HT1080 (cell line): ENCODE measurements around the gene FARSB. TPM values are rescaled to one million over a fixed set of nuclear protein-coding genes. Genes with fewer than 3 reads are reported as not detected.

Experiments used
- DNase-seq: peaks from one replicate; pipeline ENCODE4 v3.0.0-alpha.2; 2015; ENCODE audit warnings: low read depth
- total RNA-seq: library from RNA; depleted of rRNA; stranded (reverse); fragments of >200 nt; shearing (Covaris generic); gene quantifications from 2 replicates; pipeline ENCODE4 v1.2.3, GENCODE V29; 2014; rRNA removed

FARSB gene
- total RNA-seq, 1 experiment from 2014 or later = 50.9 TPM

- DNase-seq = peak; percentile 51
Observed at GRCh38 chr2:222561817-222562645, 93.9 kb downstream of the FARSB start.

GRCh38 chr2:222561151-222561550, 94.7 kb downstream of the FARSB start:
- no peak for DNase-seq

DNA sequence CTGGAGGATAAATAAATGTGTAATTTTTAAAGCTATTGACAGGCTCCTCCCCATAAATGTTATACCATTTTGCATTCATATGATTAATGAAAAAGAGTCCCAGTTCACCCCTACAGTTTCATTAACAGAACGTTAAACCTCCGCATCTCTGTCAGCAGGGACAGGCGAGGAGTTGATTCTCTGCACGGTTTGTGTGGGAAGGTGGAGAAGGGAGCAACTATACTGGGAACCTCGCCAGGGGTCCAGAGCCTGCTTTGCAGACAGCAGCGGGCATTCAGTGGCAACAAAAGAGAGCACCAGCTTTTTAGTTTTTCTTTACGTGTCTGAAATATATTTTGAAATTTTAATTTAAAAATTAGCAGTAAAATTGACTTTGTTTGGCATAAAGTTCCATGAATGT, 101.4 kb downstream of the FARSB start:
- no peak for DNase-seq

GRCh38 chr2:222548992-222549391, 106.9 kb downstream of the FARSB start:
- no peak for DNase-seq

DNA sequence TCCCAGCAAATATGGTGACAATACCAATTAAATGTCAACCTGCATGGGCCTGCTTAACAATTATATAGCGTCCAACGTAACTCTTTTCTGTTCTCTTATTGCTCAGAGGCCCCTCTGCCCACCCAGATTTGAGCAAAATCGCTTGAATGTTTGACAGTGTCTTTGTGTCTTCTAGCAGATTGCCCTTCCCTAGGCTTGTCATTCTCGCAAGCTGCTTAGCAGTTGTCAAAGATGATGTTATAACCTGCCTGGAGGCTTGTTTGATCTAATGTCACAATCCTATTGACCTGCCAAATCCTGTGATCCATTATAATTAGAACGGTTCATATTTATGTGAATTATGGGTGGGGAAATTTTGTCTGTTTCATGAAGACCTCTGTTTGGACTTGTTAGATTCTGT, 108.8 kb downstream of the FARSB start:
- DNase-seq = no peak

- no peak for DNase-seq
Observed at GRCh38 chr2:222545823-222546795, 109.8 kb downstream of the FARSB start.

GRCh38 chr2:222544661-222545060, 111.2 kb downstream of the FARSB start:
- no peak for DNase-seq

- DNase-seq = no peak
Observed at GRCh38 chr2:222538535-222538934, 117.4 kb downstream of the FARSB start.

DNA sequence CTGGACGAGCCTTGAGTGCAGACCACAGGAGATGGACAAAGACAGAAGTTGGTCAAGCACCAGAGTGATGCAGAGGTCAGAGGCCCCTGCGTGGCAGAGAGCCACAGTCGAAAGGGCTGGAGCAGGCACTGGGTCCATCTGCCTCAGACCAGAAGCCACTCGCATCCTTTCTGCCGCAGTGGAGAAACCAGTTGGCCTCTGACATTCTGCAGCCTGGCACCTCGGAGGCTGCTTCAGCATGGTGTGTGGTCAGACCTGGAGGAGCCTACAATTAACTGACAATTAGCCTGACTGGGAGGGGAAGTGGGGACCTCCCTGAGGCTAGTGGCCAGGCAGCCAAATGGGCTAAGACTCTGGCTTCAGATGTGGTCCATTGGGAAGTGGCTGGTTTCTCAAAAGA, 120.4 kb downstream of the FARSB start:
- no peak for DNase-seq

- DNase-seq = no peak
Observed at GRCh38 chr2:222532315-222532714, 123.6 kb downstream of the FARSB start.

DNA sequence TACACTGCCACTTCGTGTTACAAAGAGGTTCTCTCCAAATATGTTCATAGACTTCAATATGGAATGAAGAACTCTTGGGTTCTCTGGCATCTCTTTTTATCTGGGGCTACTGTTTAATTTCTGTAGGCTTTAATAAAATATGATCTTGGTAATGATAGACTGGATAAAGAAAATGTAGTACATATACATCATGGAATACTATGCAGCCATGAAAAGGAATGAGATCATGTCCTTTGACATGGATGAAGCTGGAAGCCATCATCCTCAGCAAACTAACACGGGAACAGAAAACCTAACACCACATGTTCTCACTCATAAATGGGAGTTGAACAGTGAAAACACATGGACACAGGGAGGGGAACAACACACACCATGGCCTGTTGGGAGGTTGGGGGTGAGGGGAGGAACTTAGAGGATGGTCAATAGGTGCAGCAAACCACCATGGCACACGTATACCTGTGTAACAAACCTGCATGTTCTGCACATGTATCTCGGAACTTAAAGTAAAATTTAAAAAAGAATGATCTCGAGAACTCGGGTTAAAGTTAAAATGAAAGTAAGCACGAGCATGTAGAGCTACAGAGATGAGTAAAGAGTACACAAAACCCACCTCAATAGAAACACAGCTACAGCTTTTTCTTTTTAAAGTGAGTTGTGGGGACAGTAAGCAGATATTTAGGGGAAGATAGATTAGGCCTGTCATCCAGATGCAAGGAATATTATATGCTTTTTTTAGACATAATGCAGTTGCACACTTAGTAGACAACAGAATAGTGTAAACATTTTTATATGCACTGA, 129.2 kb downstream of the FARSB start:
- DNase-seq = no peak

- DNase-seq = no peak
Observed at GRCh38 chr2:222525811-222526210, 130.1 kb downstream of the FARSB start.

DNA sequence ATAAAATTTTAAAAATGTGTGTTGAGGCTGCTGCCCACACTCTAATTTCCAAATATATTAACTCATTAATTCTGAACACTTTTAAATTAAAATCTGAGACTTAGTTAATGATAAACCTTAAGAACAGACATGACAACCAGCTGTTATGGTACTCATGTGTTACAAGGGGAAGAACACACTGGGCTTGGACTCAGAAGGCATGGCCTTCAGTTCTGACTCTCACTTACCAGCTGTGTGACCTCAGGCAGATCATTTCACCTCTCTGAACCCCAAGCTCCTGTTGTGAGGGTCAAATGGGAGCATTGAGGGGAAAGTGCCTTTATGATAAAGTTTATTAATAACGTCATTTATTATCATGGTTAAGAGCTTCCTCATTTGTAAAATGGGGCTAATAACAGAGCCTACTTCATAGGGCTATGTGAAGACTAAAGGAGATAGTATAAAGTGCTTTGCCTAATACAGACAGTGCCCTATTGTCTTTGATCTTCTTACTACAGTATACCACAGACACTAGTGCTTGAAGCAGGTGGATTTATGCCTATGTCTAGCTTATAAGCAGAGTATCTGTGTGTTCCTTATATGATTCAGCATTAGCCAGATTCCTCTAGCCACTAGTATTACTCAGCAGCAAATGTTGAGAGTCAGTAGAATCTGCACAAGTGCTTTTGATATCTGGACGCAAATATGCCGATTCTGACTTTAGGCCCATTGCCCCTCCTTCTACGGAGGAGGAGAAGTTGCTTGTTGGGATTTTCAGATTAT, 131.9 kb downstream of the FARSB start:
- no peak for DNase-seq

DNA sequence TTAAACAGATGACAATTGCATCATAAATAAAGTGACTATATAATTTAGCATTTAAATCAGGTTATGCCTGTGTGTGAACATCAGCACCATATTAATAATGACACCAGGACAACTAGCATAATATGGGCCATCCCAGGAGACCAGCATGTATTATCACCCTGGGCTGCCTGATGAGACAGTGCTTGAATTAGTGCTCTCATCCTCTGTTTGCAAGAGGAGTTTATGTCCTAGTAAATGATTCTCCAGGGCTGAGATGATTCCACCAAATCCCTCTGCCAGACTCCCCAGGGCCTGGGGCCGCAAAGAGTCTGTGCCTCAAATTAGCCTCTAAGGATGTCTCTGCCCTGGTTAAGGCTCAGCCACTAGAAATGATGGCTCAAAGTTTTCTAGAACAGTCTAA, 133.8 kb downstream of the FARSB start:
- DNase-seq = no peak

DNA sequence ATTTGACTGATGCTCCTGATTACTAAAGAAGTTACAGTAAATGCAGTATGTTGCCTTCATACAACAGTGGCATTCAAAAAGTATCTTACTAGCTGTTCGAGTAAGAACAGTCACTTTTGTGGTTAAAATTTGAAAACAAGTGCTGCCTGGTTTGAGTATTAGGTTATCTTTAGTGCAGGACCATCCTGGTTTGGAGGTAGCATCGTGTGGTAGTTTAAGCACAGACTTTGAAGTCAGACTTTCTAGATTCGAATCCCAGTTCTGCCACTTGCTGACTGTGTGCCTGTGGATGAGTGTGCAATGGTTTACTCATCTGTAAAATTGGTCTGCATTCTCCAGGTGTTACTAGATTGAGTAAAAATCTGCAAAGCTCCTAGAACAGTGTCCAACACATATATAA, 134.8 kb downstream of the FARSB start:
- DNase-seq = no peak

Other genes starting within 250 kb of the FARSB start
- not detected in 2 replicates for gene SGPP2, start 231.5 kb downstream of the FARSB start, total RNA-seq
- not detected in 2 replicates for gene MOGAT1, start 15.6 kb upstream of the FARSB start, total RNA-seq
- gene ACSL3, start 204.9 kb upstream of the FARSB start, total RNA-seq = 119 and 138 TPM in 2 replicates